Parathyroid adenoma (tissue), 2 donors: ENCODE results near the gene JHY.

Experiments
- H2AFZ ChIP-seq: fragments of 300-600 bp; sonication (generic); one replicate; pipeline ENCODE4 v1.7.0; 2017; ENCODE audit warnings: antibody characterized with exemption, mild to moderate bottlenecking
- H3K27ac ChIP-seq: fragments of 300-600 bp; sonication (generic); one replicate; pipeline ENCODE4 v1.7.0; 2017
- H3K27me3 ChIP-seq: fragments of 300-600 bp; sonication (generic); one replicate; pipeline ENCODE4 v1.7.0; 2017; ENCODE audit warnings: low read length; ENCODE audit not compliant: control insufficient read depth, insufficient read depth
- H3K36me3 ChIP-seq: fragments of 300-600 bp; sonication (generic); one replicate; pipeline ENCODE4 v1.7.0; 2017; ENCODE audit warnings: low read length; ENCODE audit not compliant: control insufficient read depth, insufficient read depth
- H3K4me1 ChIP-seq: fragments of 300-600 bp; sonication (generic); one replicate; pipeline ENCODE4 v1.7.0; 2017; ENCODE audit warnings: control low read depth
- H3K4me2 ChIP-seq: fragments of 300-600 bp; sonication (generic); one replicate; pipeline ENCODE4 v1.7.0; 2017; ENCODE audit warnings: low read length
- H3K4me3 ChIP-seq: fragments of 300-600 bp; sonication (generic); one replicate; pipeline ENCODE4 v1.7.0; 2017; ENCODE audit warnings: low read depth, low read length
- H3K79me2 ChIP-seq: fragments of 300-600 bp; sonication (generic); one replicate; pipeline ENCODE4 v1.7.0; 2017; ENCODE audit warnings: control low read depth
- H3K9ac ChIP-seq: fragments of 300-600 bp; sonication (generic); one replicate; pipeline ENCODE4 v1.7.0; 2017; ENCODE audit warnings: mild to moderate bottlenecking
- H3K9me3 ChIP-seq: fragments of 300-600 bp; sonication (generic); one replicate; pipeline ENCODE4 v1.7.0; 2017; ENCODE audit warnings: low read length; ENCODE audit not compliant: control insufficient read depth
- CTCF ChIP-seq: fragments of 300-600 bp; sonication (generic); IDR thresholded peaks from one replicate; pipeline ENCODE4 v1.7.0; 2017; ENCODE audit warnings: antibody characterized with exemption, mild to moderate bottlenecking
- donor health status: primary hyperparathyroidism.

The JHY gene

DNA sequence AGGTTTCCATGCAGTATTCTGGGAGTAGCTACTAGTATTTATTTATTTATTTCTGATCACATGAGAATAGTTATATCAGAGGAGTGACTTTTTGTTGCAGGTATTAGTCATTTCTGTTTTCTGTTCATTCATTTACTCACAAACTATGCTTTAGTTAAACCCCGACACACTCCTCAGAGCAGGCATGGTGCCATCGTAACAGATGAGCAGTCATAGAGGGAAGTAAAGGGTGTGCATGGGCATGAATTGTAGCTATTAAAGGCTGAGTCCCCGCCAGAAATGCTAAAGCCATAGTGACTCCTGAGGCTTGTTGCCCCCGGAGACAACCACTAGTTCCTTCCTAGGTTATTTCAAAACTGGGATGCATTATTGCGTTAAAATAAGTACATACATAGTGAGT lies 10.6 kb downstream of the JHY start:
- Histone ChIP-seq H3K4me1 (no peaks in the 10 kb centered on the region), H3K9ac (no peak overlapping the region), H3K9me3 (no peaks in the 10 kb centered on the region), H3K36me3 (no peaks in the 10 kb centered on the region), H3K4me3 (no peak overlapping the region), H3K79me2 (no peaks in the 10 kb centered on the region), H2AFZ (no peak overlapping the region), H3K4me2 (no peak overlapping the region), H3K27ac (no peak overlapping the region), H3K27me3 (no peaks in the 10 kb centered on the region)
- no peak for TF ChIP-seq CTCF

DNA sequence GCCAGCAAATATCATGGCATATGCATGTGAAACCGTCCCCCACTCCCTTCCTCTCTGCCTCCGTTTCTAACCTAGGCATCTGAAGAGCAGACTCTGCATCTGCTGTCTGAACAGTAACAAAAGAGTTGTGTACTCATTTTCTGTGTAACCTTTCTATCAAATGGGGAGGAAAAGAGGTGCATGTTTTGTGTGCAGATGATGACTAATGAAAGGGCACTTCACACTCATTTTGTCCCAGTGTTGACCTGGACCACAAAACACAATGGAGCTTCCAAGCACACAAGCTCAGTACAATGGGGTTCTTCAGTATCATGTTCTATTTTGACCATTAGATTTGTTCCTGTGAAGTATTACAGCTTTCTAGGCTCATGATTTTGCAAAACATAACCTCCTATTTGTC lies 13.0 kb downstream of the JHY start:
- Histone ChIP-seq H3K27me3 (no peaks in the 10 kb centered on the region), H2AFZ (no peak overlapping the region), H3K4me3 (no peak overlapping the region), H3K79me2 (no peaks in the 10 kb centered on the region), H3K36me3 (no peaks in the 10 kb centered on the region), H3K9me3 (no peaks in the 10 kb centered on the region), H3K27ac (no peak overlapping the region), H3K4me1 (no peaks in the 10 kb centered on the region), H3K4me2 (no peak overlapping the region), H3K9ac (no peak overlapping the region)
- TF ChIP-seq CTCF: no peak

DNA sequence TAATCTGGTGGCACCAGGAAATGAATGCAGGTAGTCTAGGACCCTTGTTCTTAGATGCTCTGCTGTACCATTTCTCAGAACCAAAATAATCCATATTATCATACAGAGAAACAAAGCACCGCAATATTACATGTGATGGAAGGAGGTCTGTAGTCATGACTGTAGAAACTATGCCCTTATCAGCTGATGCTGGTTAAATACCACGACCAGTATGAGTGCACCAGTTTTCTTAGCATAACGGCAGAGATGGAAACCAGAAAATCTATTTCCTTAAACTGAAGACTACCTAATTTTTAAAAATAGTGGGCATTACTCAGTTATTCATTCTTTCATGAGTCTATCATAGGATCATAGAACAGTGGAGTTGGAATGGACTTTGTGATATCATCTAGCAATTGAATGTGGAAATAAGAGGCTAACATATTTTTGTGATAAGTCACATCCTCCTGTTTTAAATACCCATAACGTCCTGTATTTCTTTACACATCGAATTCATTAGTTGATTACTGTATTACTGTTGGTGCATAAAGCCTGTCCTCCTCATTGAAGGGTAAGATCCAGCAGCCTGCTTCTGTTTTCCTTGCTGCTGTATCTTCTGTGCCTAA lies 15.1 kb downstream of the JHY start:
- Histone ChIP-seq H2AFZ (no peak overlapping the region), H3K9ac (no peak overlapping the region), H3K27me3 (no peaks in the 10 kb centered on the region), H3K4me2 (no peak overlapping the region), H3K4me3 (no peak overlapping the region), H3K9me3 (no peaks in the 10 kb centered on the region), H3K4me1 (no peaks in the 10 kb centered on the region), H3K36me3 (no peaks in the 10 kb centered on the region), H3K27ac (no peak overlapping the region), H3K79me2 (no peaks in the 10 kb centered on the region)
- TF ChIP-seq CTCF: no peak

DNA sequence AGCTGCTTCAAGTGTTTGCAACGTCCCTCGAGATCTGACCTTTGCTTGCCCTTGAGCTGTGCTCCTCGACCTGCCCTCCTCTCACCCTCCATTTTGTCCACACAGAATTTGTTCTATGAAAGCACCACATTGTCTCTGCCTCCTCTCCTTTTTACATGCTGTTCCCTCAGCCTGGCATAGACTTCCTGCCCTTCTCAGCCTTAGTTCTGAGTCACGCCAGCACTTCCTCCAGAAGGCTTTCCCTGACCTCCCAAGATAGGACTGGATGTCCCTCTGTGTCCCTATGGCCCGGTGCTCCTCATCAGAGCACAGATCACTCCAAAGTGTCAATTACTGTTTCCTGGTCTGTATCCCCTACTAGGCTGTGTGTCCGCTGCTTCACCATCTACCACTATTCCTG lies 16.2 kb downstream of the JHY start:
- TF ChIP-seq CTCF: no peak
- Histone ChIP-seq H3K27ac (no peak overlapping the region), H3K36me3 (no peaks in the 10 kb centered on the region), H3K4me3 (no peak overlapping the region), H3K27me3 (no peaks in the 10 kb centered on the region), H3K4me1 (no peaks in the 10 kb centered on the region), H3K79me2 (no peaks in the 10 kb centered on the region), H3K4me2 (no peak overlapping the region), H2AFZ (no peak overlapping the region), H3K9me3 (no peaks in the 10 kb centered on the region), H3K9ac (no peak overlapping the region)

DNA sequence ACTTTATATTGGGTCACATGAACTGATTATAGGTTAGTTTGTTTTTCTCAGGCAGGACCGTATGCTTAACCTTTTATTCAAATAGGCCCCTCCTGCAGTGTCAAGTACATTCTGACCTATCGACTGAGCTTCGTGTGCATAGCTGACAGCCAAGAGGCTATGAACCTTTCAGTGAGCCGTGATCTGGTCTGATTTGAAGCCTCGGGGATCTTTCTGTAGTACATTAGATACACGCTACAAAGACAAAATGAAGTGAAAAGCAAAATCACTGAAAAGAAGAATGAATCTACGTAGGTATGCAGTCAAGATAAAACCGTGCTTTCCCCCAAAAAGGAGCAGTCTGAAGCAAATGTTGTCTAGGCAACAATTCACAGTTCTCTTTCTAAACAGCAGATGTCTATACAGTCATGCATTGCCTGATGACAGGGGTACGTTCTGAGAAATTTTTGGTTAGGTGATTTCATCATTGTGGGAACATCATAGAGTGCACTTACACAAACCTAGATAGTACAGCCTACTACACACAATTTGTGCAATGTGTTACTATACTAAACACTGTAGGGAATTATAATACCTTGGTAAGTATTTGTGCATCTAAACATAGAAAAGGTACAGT lies 18.1 kb downstream of the JHY start:
- no peak overlapping the region for H3K9ac ChIP-seq
- no peak overlapping the region for H3K27ac ChIP-seq
- no peaks in the 10 kb centered on the region for H3K36me3 ChIP-seq
- no peak overlapping the region for H3K4me3 ChIP-seq
- H3K9me3 ChIP-seq: no peaks in the 10 kb centered on the region
- no peaks in the 10 kb centered on the region for H3K79me2 ChIP-seq
- TF ChIP-seq CTCF: no peak
- H3K4me1 ChIP-seq: no peaks in the 10 kb centered on the region
- no peak overlapping the region for H2AFZ ChIP-seq
- H3K27me3 ChIP-seq: no peaks in the 10 kb centered on the region
- no peak overlapping the region for H3K4me2 ChIP-seq
